Neural progenitor cell (in vitro differentiated cells): ENCODE measurements around the gene TMEM59.

Experiments used
- EZH2 ChIP-seq: fragments of 200-600 bp; sonication (generic); IDR thresholded peaks from 2 replicates; pipeline ENCODE4 v1.6.1; 2017; ENCODE audit warnings: antibody characterized with exemption, mild to moderate bottlenecking, moderate library complexity
- EZH2phosphoT487 ChIP-seq: fragments of 200-600 bp; sonication (generic); IDR thresholded peaks from 2 replicates; pipeline ENCODE4 v1.6.1; 2017; ENCODE audit warnings: antibody characterized with exemption
- TF ChIP-seq, protein P1 (sequence below): fragments of 200-600 bp; sonication (generic); IDR thresholded peaks from 2 replicates; pipeline ENCODE4 v1.5.1; 2017; ENCODE audit warnings: antibody characterized with exemption, mild to moderate bottlenecking

DNA sequence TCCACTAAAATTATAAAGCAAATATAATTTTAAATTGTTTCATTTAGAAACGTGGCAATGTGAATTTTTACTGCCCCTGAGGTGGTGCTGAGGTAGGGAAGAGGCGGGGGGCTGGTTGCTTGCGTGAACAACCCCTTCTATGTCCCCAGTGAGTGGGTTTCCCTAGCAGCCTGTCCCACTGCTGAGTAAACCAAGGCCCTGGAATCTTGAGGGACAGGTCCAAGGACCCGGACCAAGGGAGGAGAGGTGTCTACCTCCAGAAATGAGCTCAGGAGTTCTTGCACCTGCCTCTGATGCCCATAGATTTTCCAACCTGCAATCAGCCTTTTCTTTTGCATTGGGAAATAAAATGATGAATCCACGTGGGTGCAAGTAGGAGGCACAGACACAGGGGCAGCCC, 34.4 kb downstream of the TMEM59 start:
- TF ChIP-seq, protein P1, sequence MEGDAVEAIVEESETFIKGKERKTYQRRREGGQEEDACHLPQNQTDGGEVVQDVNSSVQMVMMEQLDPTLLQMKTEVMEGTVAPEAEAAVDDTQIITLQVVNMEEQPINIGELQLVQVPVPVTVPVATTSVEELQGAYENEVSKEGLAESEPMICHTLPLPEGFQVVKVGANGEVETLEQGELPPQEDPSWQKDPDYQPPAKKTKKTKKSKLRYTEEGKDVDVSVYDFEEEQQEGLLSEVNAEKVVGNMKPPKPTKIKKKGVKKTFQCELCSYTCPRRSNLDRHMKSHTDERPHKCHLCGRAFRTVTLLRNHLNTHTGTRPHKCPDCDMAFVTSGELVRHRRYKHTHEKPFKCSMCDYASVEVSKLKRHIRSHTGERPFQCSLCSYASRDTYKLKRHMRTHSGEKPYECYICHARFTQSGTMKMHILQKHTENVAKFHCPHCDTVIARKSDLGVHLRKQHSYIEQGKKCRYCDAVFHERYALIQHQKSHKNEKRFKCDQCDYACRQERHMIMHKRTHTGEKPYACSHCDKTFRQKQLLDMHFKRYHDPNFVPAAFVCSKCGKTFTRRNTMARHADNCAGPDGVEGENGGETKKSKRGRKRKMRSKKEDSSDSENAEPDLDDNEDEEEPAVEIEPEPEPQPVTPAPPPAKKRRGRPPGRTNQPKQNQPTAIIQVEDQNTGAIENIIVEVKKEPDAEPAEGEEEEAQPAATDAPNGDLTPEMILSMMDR = no peak
- TF ChIP-seq EZH2 = no peak
- no peak for TF ChIP-seq EZH2phosphoT487
